HG03558 (cell line): ENCODE measurements around the gene KIAA1217.

Source experiments
- ATAC-seq: cut with Tn5 transposase; IDR thresholded peaks from one replicate; pipeline ENCODE4 v1.9.1; 2021; ENCODE audit warnings: moderate number of reproducible peaks; ENCODE audit not compliant: unreplicated experiment; ENCODE audit errors: extremely low read depth

The KIAA1217 gene

DNA sequence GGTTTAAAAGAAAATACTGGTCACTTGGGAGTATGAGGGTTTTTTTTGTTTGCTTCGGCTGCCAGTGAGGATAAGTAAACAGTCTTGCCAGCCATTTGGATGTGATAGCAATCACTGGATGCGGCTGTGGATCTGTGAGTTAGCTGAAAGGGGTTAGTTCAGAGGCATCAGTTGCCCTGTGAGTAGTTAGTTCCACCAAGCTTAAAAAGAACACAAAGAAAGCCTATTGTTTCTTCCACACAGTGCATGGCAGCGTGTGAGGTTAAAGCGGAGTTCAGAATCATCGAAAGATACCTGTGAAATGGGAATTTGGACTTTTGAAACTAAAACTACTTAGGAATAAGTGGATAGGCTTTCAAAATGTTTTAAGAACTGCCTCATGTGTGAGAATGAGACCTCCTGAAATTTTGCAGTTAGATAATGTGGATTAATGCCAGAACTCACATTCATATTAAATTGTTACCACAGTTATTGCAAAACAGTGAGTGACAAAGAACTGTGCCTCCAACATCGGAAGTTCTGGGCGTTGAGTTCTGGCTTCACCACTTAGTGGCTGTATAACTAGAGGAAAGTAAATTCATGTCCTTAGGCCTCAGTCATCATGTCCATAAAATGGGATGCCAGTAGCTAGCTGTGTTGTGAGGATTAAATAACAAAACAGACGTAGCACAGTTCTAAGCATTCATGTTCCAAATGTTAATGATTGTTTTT, 31.3 kb downstream of the KIAA1217 start:
- ATAC-seq: no peak

DNA sequence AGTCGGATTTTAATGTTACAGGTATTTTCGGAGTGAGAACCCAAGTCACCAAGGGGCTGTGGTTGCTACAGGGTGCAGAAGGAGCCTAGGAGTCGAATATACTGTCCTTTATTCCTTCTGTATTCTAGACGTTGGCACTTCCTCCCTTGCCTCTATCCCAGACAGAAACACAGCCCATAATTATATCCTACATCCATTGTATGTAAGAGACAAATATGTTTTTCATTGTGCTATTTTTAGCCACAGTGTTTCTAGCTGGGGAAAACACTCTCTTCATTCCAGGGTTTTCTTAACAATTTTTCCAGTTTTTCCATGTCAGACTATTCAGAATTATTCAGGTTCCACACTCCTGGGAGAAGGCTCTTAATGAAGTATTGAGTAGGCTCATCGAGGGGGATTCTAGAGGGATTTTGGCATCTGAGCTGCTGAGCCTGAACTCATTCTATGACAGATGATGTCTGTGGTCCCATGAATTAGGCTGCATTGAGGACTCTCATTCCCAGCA, 32.6 kb downstream of the KIAA1217 start:
- no peak for ATAC-seq

DNA sequence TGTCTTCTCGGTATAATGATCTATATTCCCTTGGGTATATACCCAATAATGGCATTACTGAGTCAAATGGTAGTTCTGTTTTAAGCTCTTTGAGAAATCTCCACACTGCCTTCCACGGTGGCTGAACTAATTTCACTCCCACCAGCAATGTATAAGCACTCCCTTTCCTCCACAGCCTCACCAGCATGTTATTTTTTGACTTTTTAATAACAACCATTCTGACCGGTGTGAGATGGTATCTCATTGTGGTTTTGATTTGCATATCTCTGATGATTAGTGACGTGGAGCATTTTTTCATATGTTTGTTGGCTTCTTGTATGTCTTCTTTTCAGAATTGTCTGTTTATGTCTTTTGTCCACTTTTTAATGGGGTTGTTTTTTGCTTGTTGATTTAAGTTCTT, 33.6 kb downstream of the KIAA1217 start:
- no peak for ATAC-seq

DNA sequence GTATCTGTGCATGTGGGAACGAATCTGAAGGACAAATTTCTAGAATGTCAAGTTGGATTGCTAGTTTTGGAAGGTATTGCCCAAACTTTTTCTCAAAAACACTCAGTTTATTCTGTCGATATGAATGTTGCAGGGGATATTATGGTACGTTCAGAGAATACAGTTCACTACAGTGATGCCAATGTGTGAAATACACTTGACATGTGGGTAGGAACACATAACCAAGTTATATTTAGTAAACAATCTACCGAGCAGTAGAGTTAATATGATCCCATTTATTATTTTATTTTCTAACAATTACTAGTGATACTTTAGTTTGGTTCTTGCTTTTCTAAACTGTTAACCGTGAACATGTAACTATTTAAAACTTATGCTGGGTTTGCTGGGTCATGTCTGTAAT, 37.4 kb downstream of the KIAA1217 start:
- ATAC-seq: no peak

DNA sequence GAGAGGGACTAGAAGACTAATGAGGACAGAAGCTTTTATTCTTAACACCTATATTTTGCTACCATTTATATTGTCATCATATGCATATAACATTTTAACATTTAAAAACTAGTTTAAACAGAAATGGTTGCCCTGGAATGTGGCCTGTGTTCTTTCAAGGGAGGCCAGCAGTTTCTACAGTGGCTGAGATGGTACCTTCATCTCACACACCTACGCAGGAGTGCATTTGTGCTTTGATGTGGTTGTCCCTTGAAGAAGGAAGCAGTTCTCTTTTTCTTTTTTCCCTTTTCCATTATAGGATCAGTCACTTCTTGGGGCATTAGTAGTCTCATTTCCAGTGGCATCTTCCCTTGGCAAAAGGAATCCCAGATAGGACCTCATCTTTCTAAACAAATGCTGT, 38.9 kb downstream of the KIAA1217 start:
- no peak for ATAC-seq

DNA sequence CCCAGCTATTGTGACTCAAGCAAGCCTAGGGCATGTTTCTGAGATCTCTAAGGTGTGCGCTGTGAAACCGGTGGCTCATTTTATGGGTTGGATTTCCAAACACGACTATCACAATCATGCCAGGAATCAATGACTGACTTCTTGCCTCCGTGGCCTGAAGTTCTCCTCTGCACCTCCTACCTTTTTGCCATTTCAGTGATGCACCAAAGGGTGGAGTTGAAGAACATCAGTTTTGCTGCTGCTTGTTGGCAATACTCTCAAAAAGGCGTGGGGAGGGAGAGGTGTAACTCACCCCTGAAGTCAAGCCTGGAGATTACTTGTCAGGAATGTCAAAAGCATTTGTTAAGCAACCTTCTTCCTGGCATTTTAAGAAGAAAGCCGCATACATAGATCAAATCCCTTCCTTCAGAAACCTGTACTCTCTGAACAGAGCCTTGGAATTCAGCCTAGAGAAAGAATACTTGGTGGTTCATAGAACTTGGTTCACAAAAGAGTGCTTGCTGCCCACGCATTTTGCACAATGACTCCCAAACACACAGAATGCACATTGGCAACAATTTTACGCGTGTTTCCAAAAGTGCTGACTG, 41.0 kb downstream of the KIAA1217 start:
- ATAC-seq: no peak

DNA sequence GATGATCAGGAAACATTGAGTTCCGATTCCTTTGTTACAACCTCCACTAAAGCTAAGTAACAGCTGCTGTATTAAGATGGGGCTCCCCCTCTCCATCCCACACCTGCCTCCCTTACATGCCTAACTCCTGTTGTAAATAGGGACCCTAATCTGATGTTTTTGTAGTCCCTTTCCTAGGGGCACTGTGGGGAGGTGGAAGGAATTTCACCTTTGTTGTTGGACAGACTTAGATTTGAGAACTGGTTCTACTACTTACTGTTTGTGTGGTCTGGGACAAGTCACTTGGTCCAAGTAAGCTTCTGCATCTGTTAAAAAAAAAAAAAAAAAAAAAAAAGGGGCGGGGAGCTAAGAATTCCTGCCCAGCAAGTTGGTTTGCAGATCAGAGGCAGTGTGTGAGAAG, 42.6 kb downstream of the KIAA1217 start:
- no peak for ATAC-seq

DNA sequence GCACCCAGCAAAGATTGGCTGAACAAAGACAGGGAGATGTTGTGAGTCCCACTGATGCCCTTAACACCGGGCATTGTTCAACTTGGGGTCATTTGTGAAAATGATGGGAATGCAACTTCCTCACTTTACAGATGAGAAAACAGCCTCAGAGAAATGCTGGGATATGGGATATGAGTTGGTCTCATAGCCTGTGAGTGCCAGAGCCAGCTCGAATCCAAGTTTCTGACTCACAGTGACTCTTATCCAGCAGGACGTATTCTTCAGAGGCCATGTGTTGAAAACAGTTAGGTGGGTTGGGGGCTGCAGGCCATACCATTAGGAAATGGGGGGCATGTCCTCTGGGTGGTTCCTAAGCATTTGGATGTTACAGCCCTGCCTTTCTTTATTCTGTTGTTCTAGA, 45.2 kb downstream of the KIAA1217 start:
- ATAC-seq: no peak

DNA sequence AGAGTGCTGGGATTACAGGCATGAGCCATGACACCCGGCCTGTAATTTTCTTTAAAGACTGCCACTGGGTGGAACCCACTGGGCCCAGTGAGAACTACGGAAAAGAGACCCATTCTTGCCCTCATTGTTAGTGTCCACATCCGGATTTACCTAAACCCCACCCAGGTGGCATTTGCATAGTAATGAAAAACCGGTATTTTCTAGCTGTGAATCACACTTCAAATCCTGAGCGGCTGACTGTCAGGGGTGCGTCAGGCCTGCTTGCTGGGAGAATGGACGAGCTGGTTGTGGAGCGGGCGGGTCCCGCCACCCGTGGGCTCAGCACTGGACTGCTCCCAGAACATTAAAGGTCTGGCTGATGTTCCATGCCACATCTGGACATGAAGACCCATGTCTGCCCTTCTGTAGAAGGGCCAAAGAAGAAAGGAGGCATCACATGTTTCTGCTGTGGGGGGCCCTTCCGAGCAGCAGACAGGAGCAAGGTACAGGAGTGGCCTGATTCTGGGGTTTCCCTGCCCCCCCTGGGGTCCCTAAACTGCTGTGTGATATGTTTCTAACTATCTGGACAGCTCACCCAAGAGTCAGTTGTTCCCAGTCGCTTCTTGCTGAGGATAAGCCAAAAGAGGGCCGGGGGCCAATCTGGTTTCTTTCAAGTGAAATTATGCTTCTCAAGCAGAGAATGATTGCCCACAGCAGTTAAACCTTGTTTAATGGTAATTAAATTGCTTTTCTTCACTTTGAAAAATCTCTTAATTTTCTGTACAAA, 46.4 kb downstream of the KIAA1217 start:
- ATAC-seq: no peak

DNA sequence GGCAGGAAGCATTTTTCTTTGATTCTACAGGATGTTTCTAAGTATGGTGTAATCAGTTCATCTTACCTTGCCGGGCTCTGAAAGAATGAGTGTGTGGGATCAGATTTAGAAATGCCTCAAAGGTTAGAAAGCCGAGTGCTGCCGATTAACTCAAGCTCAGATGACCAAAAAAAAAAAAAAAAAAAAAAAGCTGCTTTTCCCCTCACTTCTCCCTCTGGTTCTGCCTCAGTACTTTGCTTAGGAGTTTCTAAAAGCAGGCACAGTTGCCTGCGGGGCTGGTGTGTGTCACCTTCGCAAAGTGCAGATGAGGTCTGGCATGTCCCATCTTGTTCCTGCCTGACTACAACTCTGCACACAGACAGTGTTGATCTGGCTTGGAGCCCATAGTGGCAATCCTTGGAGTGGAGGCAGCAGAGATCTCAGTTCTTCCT, 47.0 kb downstream of the KIAA1217 start:
- no peak for ATAC-seq

DNA sequence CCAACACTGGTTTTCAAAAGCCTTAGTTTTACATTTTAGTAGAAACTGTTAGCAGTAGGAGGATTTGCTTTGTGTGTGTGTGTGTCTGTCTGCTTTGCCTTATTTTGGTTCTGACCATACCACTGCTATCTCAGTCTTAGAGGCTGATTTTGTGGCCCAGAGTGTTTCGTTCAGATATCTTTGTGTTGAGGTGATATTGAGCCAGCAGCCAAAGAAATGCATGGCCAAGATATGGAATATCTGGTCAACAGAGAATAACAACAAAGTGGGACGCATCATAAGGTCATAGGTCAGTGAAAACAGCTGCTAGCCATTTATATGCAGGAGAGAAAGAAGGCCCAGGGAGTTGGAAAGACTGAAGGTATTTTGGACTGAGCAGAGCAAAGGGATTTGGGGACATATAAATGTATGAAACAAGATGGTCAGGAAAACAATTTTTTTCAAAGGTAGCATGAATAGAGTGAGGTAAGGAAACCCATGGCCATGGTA, 47.7 kb downstream of the KIAA1217 start:
- ATAC-seq: no peak

DNA sequence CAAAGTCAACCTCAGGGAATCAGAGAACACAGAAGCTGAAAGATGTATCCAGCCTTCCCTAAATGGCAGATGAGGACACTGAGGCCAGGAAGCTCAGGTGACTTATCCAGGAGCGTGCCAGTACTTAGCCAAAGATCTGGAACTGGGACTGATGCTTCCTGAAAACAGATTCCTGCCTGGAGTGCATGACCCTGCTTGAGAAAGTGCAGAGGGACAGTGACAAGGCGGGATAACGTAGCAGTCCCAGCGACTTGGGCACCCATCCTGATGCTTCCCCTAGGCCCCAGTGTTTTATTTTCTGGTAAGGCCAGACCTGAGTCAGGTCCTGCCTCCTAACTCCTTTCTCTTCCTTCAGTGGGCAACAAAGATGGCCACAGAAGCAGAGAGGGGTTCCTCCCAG, 48.6 kb downstream of the KIAA1217 start:
- ATAC-seq: no peak

DNA sequence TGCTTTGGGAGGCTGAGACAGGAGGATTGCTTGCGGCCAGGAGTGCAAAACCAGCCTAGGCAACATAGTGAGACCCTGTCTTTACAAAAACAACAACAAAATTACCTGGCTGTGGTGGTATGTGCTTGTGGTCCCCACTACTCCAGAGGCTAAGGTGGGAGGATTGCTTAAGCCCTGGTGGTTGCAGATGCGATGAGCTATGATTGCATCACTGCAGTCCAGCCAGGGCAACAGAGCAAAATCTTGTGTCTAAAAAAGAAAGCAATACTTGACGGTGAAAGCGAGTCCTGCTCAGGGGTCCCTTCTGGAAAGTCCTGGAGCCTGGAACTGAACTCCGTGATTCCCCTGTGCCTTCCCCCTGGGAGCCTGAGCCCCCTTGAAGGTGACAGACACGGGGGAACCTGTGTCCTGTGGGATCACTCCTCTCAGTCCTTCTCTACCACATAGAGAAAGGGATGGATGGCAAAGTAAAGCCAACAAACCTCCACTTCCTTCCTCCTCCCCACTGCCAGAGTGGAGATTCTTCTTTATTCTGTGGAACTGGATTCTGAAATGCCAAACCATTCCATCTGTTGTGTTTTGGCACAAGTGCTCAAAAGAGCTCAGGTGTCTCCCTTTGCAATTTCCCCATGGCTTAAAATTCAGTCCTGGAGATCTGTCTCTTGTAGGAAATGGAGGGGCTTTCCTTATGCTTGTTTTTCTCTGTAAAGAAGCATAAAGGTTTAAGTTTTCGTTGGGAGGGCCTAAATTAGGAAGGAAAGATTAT, 50.6 kb downstream of the KIAA1217 start:
- ATAC-seq: no peak

DNA sequence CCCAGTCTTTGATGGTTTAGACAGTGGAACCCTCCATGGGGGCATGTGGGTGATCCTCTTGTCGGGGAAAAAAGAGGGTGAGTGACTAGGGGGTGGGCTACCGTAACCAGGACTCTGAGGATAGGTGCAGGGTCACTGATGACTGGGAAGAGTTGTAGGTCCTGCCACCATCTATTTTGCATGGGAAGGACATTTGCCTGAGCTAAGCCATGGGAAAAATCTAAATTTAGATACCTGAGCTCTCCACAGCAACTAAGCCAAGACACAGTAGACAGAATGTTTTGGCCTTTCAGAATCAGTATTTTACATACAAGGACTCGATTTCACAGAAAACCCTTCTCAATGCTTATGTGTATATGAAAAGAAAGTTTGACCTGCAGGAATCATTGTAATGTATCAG, 52.7 kb downstream of the KIAA1217 start:
- no peak for ATAC-seq

DNA sequence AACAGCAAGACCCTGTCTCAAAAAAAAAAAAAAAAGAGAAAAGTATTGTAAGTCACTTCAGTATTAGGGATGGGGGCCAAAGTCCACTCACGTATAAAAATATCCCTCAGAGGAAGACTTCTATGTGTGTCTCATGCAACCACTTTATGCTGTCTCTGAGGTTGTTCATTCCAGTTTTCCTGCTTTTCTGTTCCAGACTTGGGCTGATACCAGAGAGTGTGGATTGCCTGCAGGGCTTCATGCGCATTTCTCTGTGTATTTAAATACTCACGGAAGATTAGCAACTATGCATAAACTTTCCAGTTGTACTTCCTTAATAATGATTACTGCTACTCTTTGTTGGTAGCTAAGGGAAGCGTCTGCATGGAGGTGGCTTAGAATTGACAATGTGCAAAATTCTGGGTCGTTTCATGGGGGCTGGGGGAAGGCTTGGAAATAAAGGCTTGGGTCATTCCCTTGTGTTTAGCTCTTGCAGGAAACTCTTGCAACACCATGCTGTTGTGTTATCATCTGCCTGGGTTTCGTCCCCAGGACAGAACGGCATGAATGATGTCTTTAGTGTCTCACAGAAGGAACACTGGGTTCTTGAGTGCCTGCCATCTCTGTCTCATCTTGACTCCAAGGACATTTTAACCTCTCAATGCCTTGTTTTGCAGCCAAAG, 54.1 kb downstream of the KIAA1217 start:
- ATAC-seq: no peak

DNA sequence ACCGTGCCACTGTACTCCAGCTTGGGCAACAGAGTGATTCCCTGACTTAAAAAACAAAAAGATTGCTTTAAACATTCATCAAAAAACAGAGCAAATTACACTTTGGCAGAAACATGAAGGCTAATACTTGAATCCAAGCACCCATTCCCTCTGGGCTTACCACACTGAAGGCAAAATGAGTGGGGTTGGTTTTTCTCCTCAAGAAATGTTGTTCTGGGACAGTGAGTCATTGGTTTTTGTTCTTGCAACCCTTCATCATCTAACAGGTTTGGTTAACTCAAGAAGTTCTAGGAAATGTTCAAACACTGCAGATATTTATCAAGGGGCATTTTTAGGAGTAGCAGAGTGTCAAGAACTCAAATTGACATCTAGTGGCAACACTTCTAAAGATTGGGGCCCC, 60.5 kb downstream of the KIAA1217 start:
- no peak for ATAC-seq

DNA sequence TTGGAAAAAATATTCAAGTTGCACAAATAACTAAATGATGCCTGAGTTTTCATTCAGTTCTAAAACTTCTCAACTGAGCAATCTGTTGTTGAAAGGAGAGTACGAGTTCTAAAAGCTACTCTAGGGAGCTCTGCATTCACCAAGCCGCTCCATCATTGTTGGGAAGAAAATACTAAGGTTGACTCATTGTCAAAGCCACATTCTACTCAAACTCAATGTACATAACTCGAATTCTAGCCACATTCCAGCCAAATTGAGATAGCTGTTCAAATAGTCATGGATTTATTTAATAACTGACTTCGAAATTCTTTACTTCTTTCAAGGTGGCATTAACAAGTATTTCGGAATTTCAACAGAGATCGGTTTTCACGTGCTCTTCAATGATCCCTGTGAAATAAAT, 63.4 kb downstream of the KIAA1217 start:
- ATAC-seq: no peak

DNA sequence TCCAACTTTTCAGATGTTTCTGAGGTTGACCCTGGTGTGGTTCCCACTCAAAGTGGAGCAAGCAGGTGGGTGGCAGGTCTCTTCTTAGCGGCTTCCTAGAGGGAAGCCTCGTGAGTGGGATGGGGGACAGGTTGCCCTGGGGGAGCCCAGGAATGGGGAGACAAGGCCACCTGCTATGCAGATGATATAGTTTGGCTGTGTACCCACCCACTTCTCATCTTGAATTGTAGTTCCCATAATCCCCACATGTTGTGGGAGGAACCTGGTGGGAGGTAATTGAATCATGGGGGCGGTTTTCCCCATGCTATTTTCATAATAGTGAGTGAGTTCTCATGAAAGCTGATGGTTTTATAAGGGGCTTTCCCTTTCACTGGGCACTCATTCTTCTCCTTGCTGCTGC, 68.3 kb downstream of the KIAA1217 start:
- no peak for ATAC-seq

DNA sequence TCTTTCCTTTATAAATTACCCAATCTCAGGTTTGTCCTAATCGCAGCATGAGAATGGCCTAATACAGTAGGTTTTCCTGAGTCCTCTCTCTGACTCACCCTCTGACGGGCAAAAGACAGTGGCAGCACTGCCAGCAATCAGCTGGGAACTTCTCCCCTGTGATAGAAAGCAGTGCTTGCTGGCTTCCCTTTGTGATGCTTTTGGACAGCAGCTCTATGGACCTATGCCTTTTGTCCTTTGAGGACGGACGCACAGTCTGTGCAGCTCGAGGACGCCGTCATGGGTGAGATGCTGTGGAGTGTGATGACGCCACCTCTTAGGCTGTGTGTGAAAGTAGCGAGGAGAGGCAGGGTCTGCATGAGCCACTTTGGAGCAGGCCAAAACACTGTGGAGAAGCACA, 68.8 kb downstream of the KIAA1217 start:
- no peak for ATAC-seq
